ENCODE measurements around the gene ASAP3.

Gene ASAP3

GRCh38 chr1:23403038-23403336 lies 81.0 kb downstream of the ASAP3 start:
- DNase-seq (ENCODE audit: insufficient read length, low spot score) (no peak), FAIRE-seq (no peak)
- no peak for TF ChIP-seq CTCF (IDR thresholded peaks at IDR 0.05; ENCODE audit: insufficient read depth, missing control alignments)

GRCh38 chr1:23402286-23403037 lies 81.5 kb downstream of the ASAP3 start:
- DNase-seq (ENCODE audit: insufficient read length, low spot score), result no peak
- no peak for FAIRE-seq
- TF ChIP-seq CTCF (IDR thresholded peaks at IDR 0.05; ENCODE audit: insufficient read depth, missing control alignments), result no peak

- no peak for FAIRE-seq
- TF ChIP-seq CTCF (IDR thresholded peaks at IDR 0.05; ENCODE audit: insufficient read depth, missing control alignments), result no peak
- no peak for DNase-seq (ENCODE audit: insufficient read length, low spot score)
Observed at GRCh38 chr1:23401313-23401712, 82.7 kb downstream of the ASAP3 start.

GRCh38 chr1:23400324-23401114 lies 83.5 kb downstream of the ASAP3 start:
- DNase-seq (ENCODE audit: insufficient read length, low spot score) (no peak), FAIRE-seq (no peak)
- TF ChIP-seq CTCF (IDR thresholded peaks at IDR 0.05; ENCODE audit: insufficient read depth, missing control alignments), result no peak

- no peak for TF ChIP-seq CTCF (IDR thresholded peaks at IDR 0.05; ENCODE audit: insufficient read depth, missing control alignments)
- FAIRE-seq, result no peak
Observed at GRCh38 chr1:23399229-23399628, 84.8 kb downstream of the ASAP3 start.

GRCh38 chr1:23397908-23398307 lies 86.1 kb downstream of the ASAP3 start:
- no peak for FAIRE-seq
- TF ChIP-seq CTCF (IDR thresholded peaks at IDR 0.05; ENCODE audit: insufficient read depth, missing control alignments), result no peak
- no peak for DNase-seq (ENCODE audit: insufficient read length, low spot score)

More at GRCh38 chr1:23399229-23399628, 84.8 kb downstream of the ASAP3 start:
- no peak for DNase-seq (ENCODE audit: insufficient read length, low spot score)

GRCh38 chr1:23396380-23396779 lies 87.6 kb downstream of the ASAP3 start:
- FAIRE-seq (no peak), DNase-seq (ENCODE audit: insufficient read length, low spot score) (no peak)
- TF ChIP-seq CTCF (IDR thresholded peaks at IDR 0.05; ENCODE audit: insufficient read depth, missing control alignments), result no peak
